MCF 10A (cell line): Measurements from ENCODE around the gene CAMSAP1. TPM values are rescaled to one million over a fixed set of nuclear protein-coding genes. Genes with fewer than 3 reads are reported as not detected.

Source experiments
- BruUV-seq: library from RNA; stranded (reverse); fragments of 400-500 nt; replicated peaks from 2 replicates; lab custom pipeline; 2021; lab: Mats Ljungman, UMichigan
- CTCF ChIA-PET: fragments of 300-600 bp; sonication (Branson Sonifier 250); formaldehyde crosslinking; extraction: SDS; loops from one replicate; lab custom pipeline; 2021; ENCODE audit warnings: antibody characterized with exemption, inconsistent platforms; lab: Yijun Ruan, JAX
- POLR2A ChIA-PET: fragments of 300-600, 350-650 bp; sonication (Branson Sonifier 250); formaldehyde crosslinking; extraction: SDS; loops from one replicate; lab custom pipeline; 2020; ENCODE audit warnings: antibody characterized with exemption, inconsistent platforms; lab: Yijun Ruan, JAX
- DNase-seq: peaks from one replicate; pipeline ENCODE4 v3.0.0-alpha.2; 2018; ENCODE audit not compliant: unreplicated experiment
- H3K27ac Mint-ChIP-seq: one replicate; pipeline ENCODE4 v1.8.0; 2022; ENCODE audit warnings: mild to moderate bottlenecking, low read depth, mixed read lengths; ENCODE audit not compliant: unreplicated experiment
- H3K27me3 Mint-ChIP-seq: one replicate; pipeline ENCODE4 v1.8.0; 2022; ENCODE audit warnings: mixed read lengths; ENCODE audit not compliant: insufficient read depth, unreplicated experiment
- H3K36me3 Mint-ChIP-seq: one replicate; pipeline ENCODE4 v1.8.0; 2022; ENCODE audit warnings: mild to moderate bottlenecking, moderate library complexity, mixed read lengths; ENCODE audit not compliant: insufficient read depth, unreplicated experiment
- H3K4me1 Mint-ChIP-seq: one replicate; pipeline ENCODE4 v1.8.0; 2022; ENCODE audit warnings: mixed read lengths; ENCODE audit not compliant: insufficient read depth, unreplicated experiment
- H3K4me3 Mint-ChIP-seq: one replicate; pipeline ENCODE4 v1.8.0; 2022; ENCODE audit warnings: mild to moderate bottlenecking, moderate library complexity, mixed read lengths; ENCODE audit not compliant: unreplicated experiment
- H3K9me3 Mint-ChIP-seq: one replicate; pipeline ENCODE4 v1.8.0; 2022; ENCODE audit warnings: mixed read lengths; ENCODE audit not compliant: unreplicated experiment
- intact Hi-C: fragments of 100-400 bp; cut with micrococcal nuclease; formaldehyde crosslinking; loops from 2 replicates; pipeline ENCODE4 v1.14.1; 2022
- total RNA-seq: library from RNA; stranded (reverse); gene quantifications from 2 replicates; pipeline ENCODE4 v1.2.3, GENCODE V29; 2022
- TF ChIP-seq, protein P1 (sequence below): fragments of 200-600 bp; IDR thresholded peaks from one replicate; pipeline ENCODE4 v1.8.0; 2022; ENCODE audit warnings: antibody characterized with exemption, mild to moderate bottlenecking; ENCODE audit not compliant: unreplicated experiment

CAMSAP1 gene
- total RNA-seq, 1 experiment from 2014 or later, result 39.5 TPM

GRCh38 chr9:135788576-135789300 is 118.6 kb downstream of the CAMSAP1 start:
- H3K4me3 Mint-ChIP-seq, result no peak overlapping the region
- TF ChIP-seq, protein P1, sequence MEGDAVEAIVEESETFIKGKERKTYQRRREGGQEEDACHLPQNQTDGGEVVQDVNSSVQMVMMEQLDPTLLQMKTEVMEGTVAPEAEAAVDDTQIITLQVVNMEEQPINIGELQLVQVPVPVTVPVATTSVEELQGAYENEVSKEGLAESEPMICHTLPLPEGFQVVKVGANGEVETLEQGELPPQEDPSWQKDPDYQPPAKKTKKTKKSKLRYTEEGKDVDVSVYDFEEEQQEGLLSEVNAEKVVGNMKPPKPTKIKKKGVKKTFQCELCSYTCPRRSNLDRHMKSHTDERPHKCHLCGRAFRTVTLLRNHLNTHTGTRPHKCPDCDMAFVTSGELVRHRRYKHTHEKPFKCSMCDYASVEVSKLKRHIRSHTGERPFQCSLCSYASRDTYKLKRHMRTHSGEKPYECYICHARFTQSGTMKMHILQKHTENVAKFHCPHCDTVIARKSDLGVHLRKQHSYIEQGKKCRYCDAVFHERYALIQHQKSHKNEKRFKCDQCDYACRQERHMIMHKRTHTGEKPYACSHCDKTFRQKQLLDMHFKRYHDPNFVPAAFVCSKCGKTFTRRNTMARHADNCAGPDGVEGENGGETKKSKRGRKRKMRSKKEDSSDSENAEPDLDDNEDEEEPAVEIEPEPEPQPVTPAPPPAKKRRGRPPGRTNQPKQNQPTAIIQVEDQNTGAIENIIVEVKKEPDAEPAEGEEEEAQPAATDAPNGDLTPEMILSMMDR, result no peak
- peaks cover 17% of the 10 kb centered on the region for H3K27me3 Mint-ChIP-seq
- BruUV-seq, result no TSS peak
- H3K9me3 Mint-ChIP-seq, result no peaks in the 10 kb centered on the region
- intact Hi-C loops, result no loop called here
- H3K36me3 Mint-ChIP-seq, result no peaks in the 10 kb centered on the region
- no peaks in the 10 kb centered on the region for H3K4me1 Mint-ChIP-seq
- CTCF ChIA-PET, result no interaction called here
- POLR2A ChIA-PET, result no interaction called here
- no peak for DNase-seq
- no peak overlapping the region for H3K27ac Mint-ChIP-seq

DNA sequence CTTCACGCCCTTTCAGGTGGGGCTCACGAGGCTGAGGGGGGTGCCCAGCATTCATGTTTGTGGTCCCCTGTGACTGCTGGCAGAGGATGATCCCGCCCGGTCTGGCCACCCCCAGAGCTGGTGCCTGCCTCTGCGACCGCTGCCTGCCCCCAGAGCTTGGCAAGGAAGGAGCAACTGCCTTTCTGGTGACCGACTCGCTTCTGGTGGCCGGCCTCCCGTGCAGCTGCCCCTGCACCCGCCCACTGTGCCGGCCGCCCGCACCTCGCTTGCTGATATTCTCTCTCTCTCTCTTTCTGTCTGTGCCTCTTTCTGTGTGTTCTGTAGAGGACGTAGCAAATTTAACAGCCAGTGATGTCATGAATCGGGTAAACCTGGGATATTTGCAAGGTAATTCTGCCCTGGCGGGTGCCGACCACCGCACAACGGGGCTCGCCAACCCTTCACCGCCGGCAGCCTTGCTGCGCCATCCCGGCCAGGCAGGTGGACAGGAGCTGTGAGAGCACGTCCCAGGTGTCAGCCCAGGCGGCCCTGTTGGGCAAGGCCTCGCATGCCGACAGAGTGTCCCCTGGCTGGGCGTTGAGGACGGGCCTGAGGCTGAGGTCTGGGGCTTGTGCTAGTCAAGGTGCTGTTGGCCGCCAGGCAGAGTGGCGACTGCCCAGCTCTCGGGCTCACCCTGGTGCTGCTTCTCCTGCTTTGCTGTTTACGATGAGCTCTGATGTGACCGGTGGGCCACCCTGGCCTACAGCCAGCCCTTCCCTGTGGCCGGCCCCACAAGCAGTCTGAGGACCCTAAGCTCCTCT is 119.4 kb downstream of the CAMSAP1 start:
- Mint-ChIP-seq H3K9me3 (no peaks in the 10 kb centered on the region), H3K4me3 (no peak overlapping the region), H3K27ac (no peak overlapping the region), H3K27me3 (peaks cover 18% of the 10 kb centered on the region), H3K4me1 (no peaks in the 10 kb centered on the region), H3K36me3 (no peaks in the 10 kb centered on the region)
- DNase-seq, result no peak
- CTCF ChIA-PET, result no interaction called here
- no TSS peak for BruUV-seq
- intact Hi-C loops, result no loop called here
- TF ChIP-seq, protein P1, result no peak
- POLR2A ChIA-PET, result no interaction called here

GRCh38 chr9:135787317-135787716 is 120.0 kb downstream of the CAMSAP1 start:
- H3K9me3 Mint-ChIP-seq, result no peaks in the 10 kb centered on the region
- POLR2A ChIA-PET, result no interaction called here
- no peak overlapping the region for H3K27ac Mint-ChIP-seq
- TF ChIP-seq, protein P1, result no peak
- peaks cover 25% of the 10 kb centered on the region for H3K27me3 Mint-ChIP-seq
- CTCF ChIA-PET, result no interaction called here
- BruUV-seq, result no TSS peak
- H3K4me3 Mint-ChIP-seq, result no peak overlapping the region
- no peaks in the 10 kb centered on the region for H3K4me1 Mint-ChIP-seq
- intact Hi-C loops, result no loop called here
- DNase-seq, result no peak
- H3K36me3 Mint-ChIP-seq, result no peaks in the 10 kb centered on the region

- H3K36me3 Mint-ChIP-seq, result no peaks in the 10 kb centered on the region
- no peak overlapping the region for H3K27ac Mint-ChIP-seq
- no TSS peak for BruUV-seq
- TF ChIP-seq, protein P1, result no peak
- DNase-seq, result no peak
- H3K9me3 Mint-ChIP-seq, result no peaks in the 10 kb centered on the region
- no peaks in the 10 kb centered on the region for H3K4me1 Mint-ChIP-seq
- ChIA-PET POLR2A (interaction anchor here (0.5 kb wide), 1 partner anchor 323 kb away, joined by 4 read pairs; no protein-coding TSS in a partner anchor), CTCF (no interaction called here)
- intact Hi-C loops, result no loop called here
- peaks cover 34% of the 10 kb centered on the region for H3K27me3 Mint-ChIP-seq
- no peak overlapping the region for H3K4me3 Mint-ChIP-seq
Observed at GRCh38 chr9:135786146-135786690, 121.1 kb downstream of the CAMSAP1 start.
